Nucleus accumbens (tissue), 56 donors: ENCODE measurements around the gene ACACB.

ENCODE experiments used
- DNase-seq, 56 donors: peaks; one replicate each; lab custom pipeline; 2025; lab: John Stamatoyannopoulos, UW

The ACACB gene

DNA sequence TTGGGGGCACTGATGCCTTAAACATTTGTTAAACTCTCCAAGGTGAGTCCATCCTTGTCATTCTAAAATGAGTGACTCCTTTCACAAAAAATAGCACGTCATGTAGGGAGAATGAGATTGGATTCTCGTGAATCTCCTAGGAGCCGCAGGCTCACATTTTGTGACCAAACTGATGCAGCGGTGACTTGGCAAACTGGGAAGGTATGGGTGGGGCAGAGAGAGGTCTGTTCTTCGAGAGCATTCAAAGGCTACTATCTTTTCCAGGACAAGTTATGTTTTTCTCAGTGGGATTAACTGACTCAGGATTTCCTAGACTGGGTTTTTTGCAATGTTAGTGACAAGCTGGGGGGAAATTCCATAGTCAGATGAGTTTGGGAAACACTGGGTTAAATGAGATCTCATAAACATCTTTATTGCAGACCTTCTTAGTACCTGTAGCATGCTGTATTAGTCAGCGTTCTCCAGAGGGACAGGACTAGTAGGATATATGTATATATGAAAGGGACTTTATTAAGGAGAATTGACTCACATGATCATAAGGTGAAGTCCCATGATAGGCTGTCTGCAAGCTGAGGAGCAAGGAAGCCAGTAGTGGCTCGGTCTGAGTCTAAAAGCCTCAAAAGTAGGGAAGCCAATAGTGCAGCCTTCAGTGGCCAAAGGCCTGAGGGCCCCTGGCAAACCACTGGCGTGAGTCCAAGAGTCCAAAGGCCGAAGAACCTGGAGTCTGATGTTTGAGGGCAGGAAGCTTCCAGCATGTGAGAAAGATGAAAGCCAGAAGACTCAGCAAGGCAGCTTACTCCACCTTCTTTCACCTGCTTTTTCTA lies 131.7 kb downstream of the ACACB start:
- no peak for DNase-seq

GRCh38 chr12:109250523-109250922 lies 134.1 kb downstream of the ACACB start:
- no peak for DNase-seq

GRCh38 chr12:109252799-109253198 lies 136.4 kb downstream of the ACACB start:
- DNase-seq, result no peak

DNA sequence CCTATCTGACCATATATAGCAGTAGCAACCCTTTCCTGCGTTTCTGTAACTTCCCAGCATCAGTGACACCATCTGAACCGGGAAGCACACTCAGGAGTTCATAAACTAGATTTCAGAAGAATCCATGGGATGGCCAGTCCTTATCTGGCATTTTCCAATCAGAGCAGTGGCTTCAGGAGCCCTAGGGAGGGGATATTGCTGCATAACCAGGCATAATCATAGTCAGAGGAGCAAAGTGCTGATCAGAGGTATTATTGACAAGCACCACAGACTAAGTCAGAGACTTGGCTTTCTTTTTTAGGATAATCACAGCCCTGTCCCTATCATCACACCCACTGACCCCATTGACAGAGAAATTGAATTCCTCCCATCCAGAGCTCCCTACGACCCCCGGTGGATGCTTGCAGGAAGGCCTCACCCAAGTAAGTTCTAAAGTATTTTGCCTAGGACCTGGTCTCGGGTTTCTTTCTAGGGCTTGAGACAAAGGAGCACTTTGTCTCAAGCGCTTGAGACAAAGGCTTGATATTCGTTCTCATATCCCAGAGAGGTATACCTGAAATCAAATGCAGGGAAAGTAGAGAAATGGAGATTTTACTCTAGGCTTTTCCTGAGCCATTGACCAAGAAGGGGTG lies 137.6 kb downstream of the ACACB start:
- no peak for DNase-seq

- peak in 19 of 56 donors; percentile 1 to 45 (median 19) for DNase-seq
Measured at GRCh38 chr12:109255377-109255776, 139.0 kb downstream of the ACACB start.

GRCh38 chr12:109256011-109256410 lies 139.6 kb downstream of the ACACB start:
- DNase-seq, result no peak

DNA sequence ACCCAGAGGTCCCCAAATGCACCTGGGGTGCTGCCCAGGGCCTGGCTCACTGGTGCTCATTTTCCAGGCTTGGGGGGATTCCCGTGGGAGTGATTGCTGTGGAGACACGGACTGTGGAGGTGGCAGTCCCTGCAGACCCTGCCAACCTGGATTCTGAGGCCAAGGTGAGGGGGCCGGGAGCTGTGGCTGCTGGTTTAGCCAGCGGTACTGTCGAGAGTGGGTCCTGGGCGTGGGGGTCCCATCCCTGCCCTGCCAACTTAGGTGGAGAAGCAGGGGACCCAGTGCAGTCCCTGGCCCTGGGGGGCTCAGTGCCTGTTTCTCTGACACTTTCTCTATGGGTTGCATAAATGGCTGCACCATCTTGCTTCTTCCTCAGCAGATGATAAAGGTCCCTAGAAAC lies 141.8 kb downstream of the ACACB start:
- no peak for DNase-seq

DNA sequence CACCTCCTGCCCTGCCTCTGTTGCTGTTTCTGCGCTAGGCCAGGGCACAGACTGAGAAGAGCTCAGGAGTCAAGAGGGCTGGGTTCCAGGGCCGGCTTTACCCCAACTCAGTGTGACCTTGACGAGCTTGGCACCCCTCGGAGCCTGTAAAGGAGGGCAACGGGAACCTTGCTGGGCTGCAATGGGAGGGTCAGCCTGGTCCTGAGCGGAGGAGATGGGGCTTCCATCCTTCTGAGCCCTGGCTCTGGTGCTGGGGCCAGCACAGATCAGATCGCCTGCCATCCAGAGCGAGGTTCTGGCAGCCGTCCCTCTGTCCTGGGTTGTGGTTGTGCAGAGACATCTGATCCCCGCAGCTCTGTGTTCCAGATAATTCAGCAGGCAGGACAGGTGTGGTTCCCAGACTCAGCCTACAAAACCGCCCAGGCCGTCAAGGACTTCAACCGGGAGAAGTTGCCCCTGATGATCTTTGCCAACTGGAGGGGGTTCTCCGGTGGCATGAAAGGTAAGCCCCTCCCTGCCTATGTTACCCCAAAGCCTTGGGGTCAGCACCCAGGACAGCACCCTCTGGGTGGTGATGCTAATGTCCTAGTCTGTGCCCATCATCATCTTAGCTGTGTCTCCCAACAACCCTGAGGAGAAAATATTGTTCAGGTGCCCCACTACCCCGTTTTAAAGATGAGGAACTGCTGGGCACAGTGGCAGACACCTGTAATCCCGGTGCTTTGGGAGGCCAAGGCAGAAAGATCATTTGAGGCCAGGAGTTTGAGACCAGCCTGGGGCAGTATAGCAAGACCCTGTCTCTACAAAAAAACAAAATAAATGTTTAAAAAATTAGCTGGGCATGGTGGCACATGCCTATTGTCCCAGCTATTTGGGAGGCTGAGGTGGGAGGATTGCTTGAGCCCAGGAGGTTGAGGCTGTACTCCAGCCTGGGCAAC lies 142.5 kb downstream of the ACACB start:
- DNase-seq, result no peak

GRCh38 chr12:109259545-109259895 lies 143.1 kb downstream of the ACACB start:
- DNase-seq, result no peak

- no peak for DNase-seq
Measured at GRCh38 chr12:109261087-109261486, 144.7 kb downstream of the ACACB start.

DNA sequence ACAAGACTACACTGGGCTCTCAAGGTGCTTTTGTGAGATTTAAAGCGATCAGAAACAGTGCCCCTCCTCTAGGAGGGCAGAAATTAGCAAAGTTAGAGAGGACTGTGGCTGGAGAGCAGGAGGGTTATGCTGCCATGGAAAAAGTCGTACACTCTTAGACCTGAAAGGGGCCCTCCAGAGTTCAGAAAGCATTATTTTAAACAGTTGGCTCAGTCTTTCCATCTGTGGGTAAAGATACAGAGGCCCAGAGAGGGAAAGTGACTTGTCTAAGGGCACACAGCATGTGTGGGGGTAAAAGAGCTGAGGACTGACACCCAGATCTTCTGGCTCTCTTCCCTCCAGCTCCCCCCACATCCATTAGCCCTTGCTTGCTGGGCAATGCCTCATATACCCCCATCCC lies 145.6 kb downstream of the ACACB start:
- no peak for DNase-seq

DNA sequence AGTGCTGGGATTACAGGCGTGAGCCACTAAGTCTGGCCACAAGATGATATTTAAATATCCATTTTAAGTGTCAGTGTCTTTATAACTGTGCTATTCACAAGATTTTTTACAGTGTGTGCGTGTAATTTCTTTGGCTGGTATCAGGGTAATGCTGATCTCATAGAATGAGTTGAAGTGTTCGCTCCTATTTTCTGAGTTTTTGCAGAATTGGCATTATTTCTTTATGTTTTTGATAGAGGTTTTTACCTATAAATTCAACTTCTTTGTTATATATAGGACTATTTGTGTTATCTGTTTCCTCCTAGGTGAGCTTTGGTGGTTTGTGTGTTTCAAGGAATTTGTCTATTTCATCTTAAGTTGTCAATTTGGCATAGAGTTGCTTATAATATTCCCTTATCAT lies 147.1 kb downstream of the ACACB start:
- no peak for DNase-seq

GRCh38 chr12:109264095-109264942 lies 147.9 kb downstream of the ACACB start:
- peak in 47 of 56 donors; percentile 2 to 79 (median 30) for DNase-seq

GRCh38 chr12:109264943-109265650 lies 148.7 kb downstream of the ACACB start:
- no peak for DNase-seq

- no peak for DNase-seq
Measured at GRCh38 chr12:109266106-109266879, 149.9 kb downstream of the ACACB start.

- DNase-seq, result no peak
Measured at GRCh38 chr12:109267361-109267760, 151.0 kb downstream of the ACACB start.

- DNase-seq, result no peak
Measured at GRCh38 chr12:109268896-109269295, 152.5 kb downstream of the ACACB start.

DNA sequence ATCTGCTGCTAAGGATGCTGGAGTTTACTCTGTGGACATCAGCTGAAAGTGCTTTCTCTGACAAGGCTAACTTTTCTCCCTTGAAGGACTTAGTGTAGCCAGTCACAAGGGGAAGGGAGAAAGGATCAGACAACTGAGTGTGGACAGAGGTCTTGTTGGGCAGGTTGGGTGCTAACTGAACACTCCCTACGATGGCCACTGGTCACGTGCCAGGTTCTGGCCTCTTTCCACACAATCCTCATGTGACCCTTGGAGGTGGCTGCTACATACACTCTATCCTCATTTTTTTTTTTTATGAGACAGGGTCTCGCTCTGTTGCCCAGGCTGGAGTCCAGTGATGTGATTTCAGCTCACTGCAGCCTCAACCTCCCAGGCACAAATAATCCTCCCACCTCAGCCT lies 153.0 kb downstream of the ACACB start:
- DNase-seq, result no peak

DNA sequence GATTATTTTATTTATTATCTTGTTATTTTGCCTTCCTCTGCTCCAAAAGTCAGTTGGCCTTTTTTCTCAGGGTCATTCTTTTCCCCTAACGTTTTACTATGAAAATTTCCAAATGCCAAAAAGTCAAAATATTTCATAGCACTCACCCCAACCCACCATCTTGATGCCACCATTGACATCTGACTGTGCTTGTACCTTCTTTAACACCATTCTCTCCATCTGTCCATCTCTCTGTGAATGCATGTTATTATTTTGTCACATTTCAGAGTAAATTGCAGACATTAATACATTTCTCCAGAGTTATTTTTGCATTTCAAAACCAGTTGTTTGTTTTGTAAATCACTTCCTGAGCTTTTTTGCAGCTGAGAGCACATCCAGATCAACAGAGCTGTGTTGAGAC lies 154.1 kb downstream of the ACACB start:
- DNase-seq, result no peak
